ENCODE measurements around the gene INTS1.
A peak's percentile ranks its signal among the peaks of the same experiment; 100 is the strongest.

INTS1 gene

GRCh38 chr7:1541431-1542162 is 37.4 kb upstream of the INTS1 start:
- no peak for DNase-seq

- DNase-seq, result no peak
These were observed 36.6 kb upstream of the INTS1 start for GRCh38 chr7:1540776-1541271.

- DNase-seq, result no peak
These were observed 35.9 kb upstream of the INTS1 start for GRCh38 chr7:1539882-1540775.

DNA sequence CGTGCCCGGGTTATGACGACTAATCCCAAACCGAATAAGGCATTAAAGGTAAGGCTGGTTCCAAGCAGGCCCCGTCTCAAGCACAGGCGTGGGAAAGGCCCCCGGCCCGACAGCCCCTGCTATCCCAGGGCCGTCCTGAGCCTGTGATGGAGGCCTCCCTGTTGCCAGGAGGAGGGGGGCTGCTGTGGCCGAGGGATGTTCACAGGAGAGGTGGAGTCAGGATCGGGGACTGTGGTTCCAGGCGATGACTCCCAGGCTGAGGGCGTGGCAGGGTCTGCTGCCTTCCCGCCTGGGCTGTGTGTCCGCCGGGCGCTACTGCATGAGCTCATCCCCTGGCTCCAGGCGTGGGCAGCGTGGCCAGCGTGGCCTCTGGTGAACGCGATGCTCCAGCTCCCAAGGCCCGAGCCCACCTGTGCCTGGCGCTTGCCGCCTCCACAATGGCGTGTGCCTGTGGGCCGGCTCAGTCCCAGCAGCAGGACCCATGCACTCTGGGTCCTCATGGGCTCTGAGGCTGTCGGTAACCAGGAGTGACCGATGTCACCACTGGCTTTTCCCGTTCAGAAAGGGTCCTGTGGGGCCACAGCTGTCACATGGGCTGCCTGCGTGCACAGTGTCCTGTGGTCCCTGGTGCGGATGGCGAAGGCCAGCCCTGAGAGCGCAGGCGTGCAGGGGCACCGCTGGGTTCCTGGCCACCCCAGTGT is 35.1 kb upstream of the INTS1 start:
- DNase-seq, result no peak

GRCh38 chr7:1538544-1539180 is 34.5 kb upstream of the INTS1 start:
- no peak for DNase-seq

DNA sequence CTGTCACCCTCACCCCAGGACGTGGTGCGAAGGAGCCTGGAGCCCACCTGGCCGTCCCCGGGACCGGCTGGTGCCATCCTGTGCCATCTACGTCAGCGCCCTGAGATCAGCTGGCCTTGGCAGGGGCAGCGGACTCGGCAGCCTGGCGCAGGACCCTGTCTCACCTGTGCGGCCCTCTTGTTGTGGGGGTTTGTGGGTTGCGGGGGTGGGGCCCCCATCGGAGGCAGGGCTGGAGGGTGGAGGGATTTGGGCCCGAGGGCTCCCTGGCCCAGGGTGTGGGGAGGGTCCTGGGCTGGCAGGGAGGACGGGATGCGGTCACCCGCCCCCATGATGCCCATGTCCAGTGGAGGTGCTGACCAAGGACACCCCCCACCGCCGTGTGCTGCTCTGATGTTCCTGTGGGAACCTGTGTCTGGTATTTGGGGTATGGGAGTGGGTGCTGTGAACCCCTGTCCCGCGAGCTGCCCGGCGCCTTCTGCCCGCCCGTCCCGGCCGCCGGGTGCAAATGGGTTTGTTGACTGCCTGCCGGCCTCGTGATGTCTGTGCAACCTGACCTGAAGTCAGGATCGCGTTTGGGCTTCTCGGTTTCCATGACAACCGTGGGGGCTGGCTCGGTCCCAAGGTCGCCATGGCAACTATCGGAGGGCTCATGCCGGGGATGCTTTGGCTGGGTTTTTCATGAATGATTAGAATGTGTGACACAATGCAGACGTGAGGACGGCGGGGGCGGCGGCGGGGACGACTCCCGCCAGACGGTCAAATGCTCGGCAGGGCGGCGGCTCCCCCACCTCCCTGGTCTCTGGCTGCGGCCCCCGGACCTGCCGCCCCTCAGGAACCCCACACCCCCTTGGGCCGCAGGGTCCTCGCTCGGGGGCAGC is 33.6 kb upstream of the INTS1 start:
- no peak for DNase-seq

DNA sequence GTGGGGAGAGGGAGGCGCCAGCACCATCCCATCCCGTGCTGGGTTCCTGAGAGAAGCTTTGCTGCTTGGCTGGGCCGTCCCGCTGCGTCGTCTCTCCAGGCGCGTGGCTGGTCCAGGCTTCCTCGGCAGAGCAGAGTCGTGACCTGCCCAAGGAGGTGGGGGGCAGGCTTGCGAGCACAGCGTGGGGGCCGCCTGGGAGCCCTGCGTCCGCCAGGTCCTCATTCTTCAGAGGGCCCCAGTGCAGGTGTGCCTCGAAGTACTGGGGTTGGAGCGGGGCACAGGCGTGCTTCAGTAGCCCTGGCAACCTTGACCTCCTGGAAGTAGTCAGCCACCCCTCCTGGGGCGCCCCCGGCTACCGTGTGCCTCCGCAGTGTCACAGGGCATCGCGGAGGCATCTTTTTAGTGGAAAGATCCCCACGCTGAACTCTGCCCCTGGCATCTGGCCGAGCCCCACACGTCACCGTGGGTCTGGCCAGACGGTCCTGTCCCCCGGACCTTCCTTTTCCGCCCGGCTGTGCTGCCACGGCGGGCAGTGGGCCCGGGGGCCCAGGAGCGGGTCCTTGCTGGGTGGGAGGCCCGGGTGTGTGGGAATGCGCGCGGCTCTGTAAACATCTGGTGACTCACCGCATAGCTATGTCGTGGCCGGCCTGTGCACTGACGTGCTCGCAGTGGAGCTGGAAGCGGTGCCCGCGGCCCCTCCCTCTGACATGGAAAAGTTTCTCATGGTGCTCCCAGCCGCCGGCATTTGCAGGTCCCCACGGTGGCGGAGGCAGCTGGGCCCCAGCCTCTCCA is 32.8 kb upstream of the INTS1 start:
- DNase-seq, result no peak

- DNase-seq, result no peak
These were observed 32.2 kb upstream of the INTS1 start for GRCh38 chr7:1536455-1536742.

- no peak for DNase-seq
These were observed 31.7 kb upstream of the INTS1 start for GRCh38 chr7:1535701-1536454.

DNA sequence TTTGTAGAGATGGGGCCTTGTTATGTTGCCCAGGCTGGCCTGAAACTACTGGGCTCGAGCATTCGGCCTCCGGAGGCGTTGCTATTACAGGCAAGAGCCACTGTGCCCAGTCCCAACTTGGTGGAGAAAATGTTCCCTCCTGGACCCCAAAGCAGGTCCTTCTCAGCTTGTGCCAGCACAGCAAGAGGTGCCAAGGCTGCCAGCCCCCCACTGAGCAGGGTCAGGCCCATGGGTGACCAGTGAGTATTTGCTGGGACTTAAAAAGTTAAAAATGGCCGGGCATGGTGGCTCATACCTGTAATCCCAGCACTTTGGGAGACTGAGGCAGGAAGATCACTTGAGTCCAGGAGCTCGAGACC is 30.9 kb upstream of the INTS1 start:
- no peak for DNase-seq

DNA sequence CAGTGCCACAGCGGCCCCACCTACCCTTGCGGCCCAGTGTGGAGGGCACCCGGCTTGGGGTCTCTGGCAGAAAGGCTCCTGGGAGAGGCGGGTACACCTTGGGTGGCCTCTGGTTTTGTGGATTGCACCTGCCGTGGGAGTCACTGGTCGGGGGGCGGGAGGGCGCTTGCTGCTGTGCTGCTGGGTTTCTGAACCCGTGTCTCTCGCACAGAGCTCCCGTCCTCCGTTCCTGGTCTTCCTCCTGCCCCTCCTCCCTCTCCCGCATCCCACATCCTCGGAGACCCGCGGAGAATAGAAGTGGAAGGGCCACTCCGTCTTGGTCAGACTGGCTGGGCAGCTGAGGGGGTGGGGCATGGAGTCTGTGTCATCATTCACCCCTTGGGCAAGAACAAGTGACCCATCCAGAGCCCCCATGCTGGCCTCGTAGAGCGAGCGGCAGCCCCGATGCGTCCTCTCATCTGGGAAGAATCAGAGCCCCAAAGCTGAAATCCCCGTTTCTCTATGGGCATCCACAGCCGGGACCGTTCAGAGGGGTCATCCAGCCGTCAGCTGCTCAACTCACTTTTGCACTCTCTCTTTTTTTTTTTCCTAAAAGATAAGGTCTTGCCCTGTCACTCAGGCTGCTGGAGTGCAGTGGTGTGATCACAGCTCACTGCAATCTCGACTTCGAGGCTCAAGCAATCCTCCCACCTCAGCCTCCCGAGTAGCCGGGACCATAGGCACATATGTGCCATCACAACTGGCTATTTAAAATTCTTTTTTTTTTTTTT is 30.3 kb upstream of the INTS1 start:
- DNase-seq, result no peak

DNA sequence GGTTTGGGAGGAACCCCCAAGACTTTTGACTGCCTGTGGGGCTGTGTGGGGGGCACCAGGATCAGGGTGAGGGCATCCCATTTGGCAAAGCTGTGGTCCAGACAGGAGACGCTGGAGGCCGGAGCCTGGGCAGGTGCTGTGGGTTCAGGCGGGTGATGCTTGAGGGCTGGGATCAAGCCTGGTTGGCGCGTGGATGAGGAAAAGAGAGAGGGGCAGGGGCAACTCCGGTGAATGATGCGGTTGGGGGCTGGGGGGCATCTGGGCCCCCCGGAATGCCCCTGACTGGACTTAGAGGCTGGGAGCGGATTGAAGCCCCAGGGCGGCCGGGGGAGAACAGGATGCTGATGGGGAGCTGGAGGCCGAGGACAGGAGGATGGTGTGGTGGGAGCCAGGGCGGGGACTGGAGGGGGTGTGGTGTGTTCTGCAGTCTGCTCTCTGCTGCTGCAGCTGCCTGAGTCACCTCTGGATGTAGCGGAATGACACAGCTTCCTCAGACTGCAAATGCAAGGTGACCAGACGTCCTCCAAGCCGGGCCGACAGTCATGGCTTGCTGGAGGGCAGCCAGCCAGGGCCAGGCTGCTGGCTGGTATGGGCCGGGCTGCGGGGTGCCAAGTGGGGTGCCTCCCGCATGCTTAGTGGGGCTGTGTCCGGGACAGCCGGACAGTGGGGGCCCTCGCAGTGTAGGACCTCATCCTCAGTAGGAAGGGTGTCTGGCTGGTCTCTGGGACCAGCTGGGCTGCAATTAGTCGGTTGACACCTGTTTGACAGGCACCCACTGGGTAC is 29.5 kb upstream of the INTS1 start:
- DNase-seq, result no peak

DNA sequence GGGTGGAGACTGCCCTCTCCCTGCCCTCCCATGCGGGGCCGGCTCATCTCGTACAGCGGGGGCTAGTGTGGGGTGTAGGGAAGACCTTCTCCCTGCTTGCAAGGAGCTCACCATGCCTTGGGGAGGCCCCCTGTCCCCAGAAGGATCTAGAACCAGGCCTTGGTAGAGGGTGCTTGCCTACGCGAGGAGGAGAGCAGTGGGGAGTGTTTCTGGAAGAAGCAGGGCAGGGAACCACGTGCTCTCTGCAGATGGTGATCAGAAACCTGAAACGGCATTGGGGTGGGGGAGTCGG is 29.0 kb upstream of the INTS1 start:
- no peak for DNase-seq

- no peak for DNase-seq
These were observed 28.5 kb upstream of the INTS1 start for GRCh38 chr7:1532456-1533254.

DNA sequence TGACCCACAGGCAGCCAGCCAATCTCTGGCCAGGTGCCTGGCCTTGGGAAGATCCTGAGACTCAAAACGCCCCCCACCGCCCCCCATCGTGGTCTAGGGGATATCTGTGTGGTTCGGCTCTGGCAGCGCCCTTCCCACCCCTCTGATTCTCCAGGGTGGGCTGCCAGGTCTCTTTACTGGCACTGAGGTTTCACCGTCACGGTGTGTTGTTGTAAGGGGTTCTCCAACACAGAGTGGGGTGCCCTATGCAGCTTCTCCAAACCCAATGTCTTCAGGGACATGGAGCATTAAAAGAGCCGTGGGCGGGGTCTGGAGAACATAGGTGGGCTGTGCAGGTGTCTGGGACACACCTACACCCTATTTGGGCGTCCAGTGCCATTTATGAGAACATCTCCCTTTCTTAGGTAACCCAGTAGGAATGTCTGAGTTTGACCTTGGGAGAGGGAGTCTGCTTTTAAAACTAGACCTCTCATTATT is 27.8 kb upstream of the INTS1 start:
- no peak for DNase-seq

GRCh38 chr7:1531263-1531978 is 27.2 kb upstream of the INTS1 start:
- no peak for DNase-seq

- DNase-seq, result peak; percentile 53
These were observed 26.7 kb upstream of the INTS1 start for GRCh38 chr7:1530946-1531262.
